Measurements from ENCODE around the gene SIAH1. TPM values are rescaled to one million over a fixed set of nuclear protein-coding genes. Genes with fewer than 3 reads are reported as not detected.

Gene SIAH1
- total and polyA plus RNA-seq, 2 of the 8 experiments (the other 6 are each of a cell fraction or from before 2014, with no cell fraction given): 19.5 to 33.9 TPM

- TF ChIP-seq SP4 (IDR thresholded peaks at IDR 0.05; ENCODE audit: low read length) (no peak), CEBPB (IDR thresholded peaks at IDR 0.05; ENCODE audit: low read depth, low read length) (no peak), HDAC2 (IDR thresholded peaks at IDR 0.05; ENCODE audit: borderline replicate concordance in 1 of 2, low read depth in 2 of 2, low read length in 2 of 2) (no peak), SUZ12 (IDR thresholded peaks at IDR 0.05; ENCODE audit: low read length) (no peak), POU5F1 (IDR thresholded peaks at IDR 0.05; ENCODE audit: low read depth, low read length) (no peak), CBX5 (IDR thresholded peaks at IDR 0.05; ENCODE audit: low read depth, low read length) (no peak), HDAC6 (IDR thresholded peaks at IDR 0.05; ENCODE audit: low read depth, low read length) (no peak)
These were observed 4.0 kb downstream of the SIAH1 start (continued) for GRCh38 chr16:48381201-48381600.

All from H1 (cell line).